H1 (cell line): Measurements from ENCODE around the gene BTBD8. TPM values are rescaled to one million over a fixed set of nuclear protein-coding genes. Genes with fewer than 3 reads are reported as not detected.

Experiments used
- CTCF ChIA-PET: fragments of 300-600 bp; sonication (Branson Sonifier 250); formaldehyde crosslinking; loops from one replicate; lab custom pipeline; 2021; ENCODE audit not compliant: partially characterized antibody; lab: Charles Lee
- POLR2A ChIA-PET: fragments of 300-600 bp; sonication (Branson Sonifier 250); formaldehyde crosslinking; loops from one replicate; lab custom pipeline; 2021; ENCODE audit warnings: inconsistent platforms; ENCODE audit not compliant: partially characterized antibody; lab: Charles Lee
- DNase-seq, 2 experiments: peaks; one replicate each; pipeline versions ENCODE4 v3.0.0 to v3.0.0-alpha.2; 2010 to 2022; ENCODE audit warnings: low spot score in 2 of 2, low read depth in 1 of 2, mixed read lengths in 1 of 2
- FAIRE-seq: peaks from 2 replicates; lab custom pipeline; 2011; peaks lifted over from hg19 to GRCh38; lab: Jason Lieb, UNC
- H2AFZ ChIP-seq: 2 replicates; pipeline ENCODE4 v1.8.1; 2012; ENCODE audit warnings: low read length, inconsistent platforms
- H2AK5ac ChIP-seq: 2 replicates; pipeline ENCODE4 v1.6.1; 2013; ENCODE audit warnings: low read depth, low read length
- H2BK120ac ChIP-seq: replicated peaks from 2 replicates; pipeline ENCODE3; 2013; ENCODE audit warnings: low read depth, low read length, inconsistent platforms
- H2BK12ac ChIP-seq: 2 replicates; pipeline ENCODE4 v1.6.1; 2013; ENCODE audit warnings: low read depth, low read length
- H2BK15ac ChIP-seq: 2 replicates; pipeline ENCODE4 v1.6.1; 2013; ENCODE audit warnings: low read length
- H2BK20ac ChIP-seq: 2 replicates; pipeline ENCODE4 v1.6.1; 2013; ENCODE audit warnings: low read length
- H2BK5ac ChIP-seq: 2 replicates; pipeline ENCODE4 v1.6.1; 2013; ENCODE audit warnings: low read depth, low read length
- H3K14ac ChIP-seq: 2 replicates; pipeline ENCODE4 v1.6.1; 2013; ENCODE audit warnings: inconsistent platforms; ENCODE audit not compliant: insufficient read length
- H3K18ac ChIP-seq: 2 replicates; pipeline ENCODE4 v1.6.1; 2013; ENCODE audit warnings: low read length; ENCODE audit errors: extremely low read depth
- H3K23ac ChIP-seq: 2 replicates; pipeline ENCODE4 v1.6.1; 2013; ENCODE audit warnings: inconsistent platforms; ENCODE audit not compliant: insufficient read length
- H3K23me2 ChIP-seq: 2 replicates; pipeline ENCODE4 v1.6.1; 2013; ENCODE audit warnings: low read depth, low read length
- H3K27ac ChIP-seq: 2 replicates; pipeline ENCODE4 v1.6.1; 2011; ENCODE audit warnings: low read depth, low read length, inconsistent platforms
- H3K27me3 ChIP-seq, 4 experiments: replicated peaks in 1 of 4; 1 replicate in 1 of 4; 2 replicates in 3 of 4; pipeline versions ENCODE4 v1.6.1 to v1.8.1; 2011 to 2013; ENCODE audit warnings: low read length in 3 of 4, mild to moderate bottlenecking in 3 of 4, inconsistent platforms in 2 of 4, mixed read lengths in 2 of 4, moderate library complexity in 1 of 4; ENCODE audit not compliant: control insufficient read depth in 3 of 4, insufficient read depth in 3 of 4; ENCODE audit errors: extremely low read depth in 1 of 4
- H3K36me3 ChIP-seq, 4 experiments: 2 replicates each; pipeline versions ENCODE4 v1.6.1 to v1.8.1; 2011 to 2013; ENCODE audit warnings: mild to moderate bottlenecking in 4 of 4, low read length in 3 of 4, moderate library complexity in 2 of 4, control low read depth in 1 of 4, inconsistent platforms in 1 of 4; ENCODE audit not compliant: insufficient read depth in 4 of 4, control insufficient read depth in 2 of 4
- H3K4ac ChIP-seq: replicated peaks from 2 replicates; pipeline ENCODE3; 2013; ENCODE audit warnings: low read length, low read depth, mixed read lengths, inconsistent platforms; ENCODE audit not compliant: insufficient read length
- H3K4me1 ChIP-seq, 4 experiments: replicated peaks in 1 of 4; 1 replicate in 1 of 4; 2 replicates in 3 of 4; pipeline versions ENCODE4 v1.6.1 to v1.8.1; 2011 to 2013; ENCODE audit warnings: low read length in 3 of 4, inconsistent platforms in 2 of 4, mixed read lengths in 1 of 4; ENCODE audit not compliant: insufficient read depth in 4 of 4, control insufficient read depth in 3 of 4
- H3K4me2 ChIP-seq, 2 experiments: 2 replicates each; pipeline versions ENCODE4 v1.6.1 to v1.8.1; 2011 to 2013; ENCODE audit warnings: low read depth in 2 of 2, low read length in 2 of 2, control low read depth in 1 of 2, inconsistent platforms in 1 of 2, mild to moderate bottlenecking in 1 of 2; ENCODE audit not compliant: insufficient read depth in 1 of 2
- H3K4me3 ChIP-seq, 4 experiments: fragments of 200-600, 300-600 bp in 1 of 4; sonication (generic), shearing (Covaris generic), sonication (Bioruptor Twin) in 1 of 4; 2 replicates each; pipeline versions ENCODE4 v1.5.1 to v1.8.1; 2011 to 2016; ENCODE audit warnings: low read length in 4 of 4, low read depth in 3 of 4, control low read depth in 2 of 4, inconsistent platforms in 2 of 4, mild to moderate bottlenecking in 2 of 4, mixed read lengths in 1 of 4, moderate library complexity in 1 of 4; ENCODE audit not compliant: insufficient read depth in 2 of 4; ENCODE audit errors: extremely low read depth in 1 of 4
- H3K56ac ChIP-seq: replicated peaks from 2 replicates; pipeline ENCODE3; 2013; ENCODE audit warnings: low read depth, mild to moderate bottlenecking, mixed read lengths, low read length, inconsistent platforms; ENCODE audit not compliant: insufficient read length
- H3K79me1 ChIP-seq: 2 replicates; pipeline ENCODE4 v1.6.1; 2013; ENCODE audit warnings: low read depth, low read length, control low read depth
- H3K79me2 ChIP-seq, 2 experiments: 2 replicates each; pipeline versions ENCODE4 v1.6.1 to v1.8.1; 2012 to 2013; ENCODE audit warnings: low read length in 2 of 2, mild to moderate bottlenecking in 2 of 2, inconsistent platforms in 1 of 2; ENCODE audit not compliant: insufficient read depth in 2 of 2, control insufficient read depth in 1 of 2
- H3K9ac ChIP-seq, 4 experiments: replicated peaks in 1 of 4; 1 replicate in 1 of 4; 2 replicates in 3 of 4; pipeline versions ENCODE4 v1.6.1 to v1.8.1; 2011 to 2013; ENCODE audit warnings: low read depth in 3 of 4, low read length in 3 of 4, control low read depth in 2 of 4, mild to moderate bottlenecking in 2 of 4, moderate library complexity in 2 of 4, inconsistent platforms in 1 of 4; ENCODE audit errors: extremely low read depth in 1 of 4
- H3K9me3 ChIP-seq, 2 experiments: 2 replicates each; pipeline versions ENCODE4 v1.6.1 to v1.8.1; 2012 to 2013; ENCODE audit warnings: mild to moderate bottlenecking in 2 of 2, moderate library complexity in 2 of 2, control low read depth in 1 of 2, inconsistent platforms in 1 of 2, low read depth in 1 of 2, low read length in 1 of 2, mixed read lengths in 1 of 2; ENCODE audit not compliant: insufficient read depth in 2 of 2
- H4K20me1 ChIP-seq, 2 experiments: replicated peaks in 1 of 2; 2 replicates each; pipeline versions ENCODE3 to v1.8.1; 2011 to 2013; ENCODE audit warnings: inconsistent platforms in 2 of 2, low read length in 2 of 2, mild to moderate bottlenecking in 1 of 2; ENCODE audit not compliant: insufficient read depth in 2 of 2, control insufficient read depth in 1 of 2
- H4K5ac ChIP-seq: 2 replicates; pipeline ENCODE4 v1.6.1; 2013; ENCODE audit warnings: low read length, low read depth, mixed read lengths, inconsistent platforms; ENCODE audit not compliant: insufficient read length
- H4K8ac ChIP-seq: 2 replicates; pipeline ENCODE4 v1.8.0; 2013; ENCODE audit warnings: mild to moderate bottlenecking, moderate library complexity, low read length, inconsistent platforms; ENCODE audit not compliant: insufficient read depth; ENCODE audit errors: extremely low read depth
- H4K91ac ChIP-seq: replicated peaks from 2 replicates; pipeline ENCODE3; 2013; ENCODE audit warnings: low read length, mixed read lengths, inconsistent platforms; ENCODE audit not compliant: insufficient read length
- NANOG ChIP-seq: IDR thresholded peaks from 2 replicates; pipeline ENCODE4 v1.6.1; 2011; ENCODE audit warnings: low read length, low read depth, mild to moderate bottlenecking, inconsistent platforms; ENCODE audit not compliant: insufficient read depth, poor library complexity, severe bottlenecking
- RAD21 ChIP-seq, 2 experiments: IDR thresholded peaks in 1 of 2; conservative IDR thresholded peaks in 1 of 2; 2 replicates each; pipeline ENCODE4 v1.6.1; 2011; ENCODE audit warnings: low read depth in 2 of 2, low read length in 2 of 2, improper control_type of control experiment in 1 of 2, inconsistent platforms in 1 of 2, mild to moderate bottlenecking in 1 of 2, moderate library complexity in 1 of 2
- WGBS, 2 experiments: shearing (Covaris generic) in 1 of 2; methylation state at CpG; one replicate each; pipeline versions ENCODE4 v1.1.6 to v1.1.7; 2013 to 2015; ENCODE audit warnings: low lambda C conversion rate in 2 of 2, mixed read lengths in 2 of 2, inconsistent platforms in 1 of 2, low coverage in 1 of 2, missing lambda C conversion rate in 1 of 2; ENCODE audit not compliant: insufficient replicate concordance in 2 of 2, insufficient coverage in 1 of 2, insufficient read length in 1 of 2; ENCODE audit errors: extremely low coverage in 1 of 2, missing lambda C conversion rate in 1 of 2; 5-methylcytosine and 5-hydroxymethylcytosine counted together
- polyA plus RNA-seq, 7 experiments: library from polyadenylated mRNA; depleted of rRNA in 3 of 7; stranded (reverse) in 5 of 7; unstranded in 2 of 7; fragments of >200 nt in 5 of 7; fragments of 200-250 nt in 2 of 7; gene quantifications; 1 replicate in 5 of 7; 2 replicates in 1 of 7; 4 replicates in 1 of 7; pipeline versions ENCODE4 v1.2.1 to v1.2.3, GENCODE V29; 2011 to 2013; ENCODE audit warnings: missing spikeins in 2 of 7, mixed read lengths in 2 of 7
- total RNA-seq: library from RNA; stranded (reverse); fragmentation: NEBNext Ultra II Directional; extraction: Animal tissue kit (Norgen Biotek cat#: 25700); gene quantifications from 2 replicates; pipeline ENCODE4 v1.2.1, GENCODE V29; 2021
- TF ChIP-seq, protein P1 (sequence below), 3 experiments: IDR thresholded peaks; 1 replicate in 2 of 3; 2 replicates in 1 of 3; pipeline versions ENCODE4 v1.5.1 to v1.6.1; 2011; ENCODE audit warnings: low read length in 3 of 3, mild to moderate bottlenecking in 3 of 3, inconsistent platforms in 2 of 3, low read depth in 1 of 3, moderate library complexity in 1 of 3; ENCODE audit not compliant: insufficient read depth in 1 of 3; ENCODE audit errors: control extremely low read depth in 1 of 3

The BTBD8 gene
- total and polyA plus RNA-seq, 2 of the 8 experiments (the other 6 are each of a cell fraction or from before 2014, with no cell fraction given) = 0.44 to 2.5 TPM

DNA sequence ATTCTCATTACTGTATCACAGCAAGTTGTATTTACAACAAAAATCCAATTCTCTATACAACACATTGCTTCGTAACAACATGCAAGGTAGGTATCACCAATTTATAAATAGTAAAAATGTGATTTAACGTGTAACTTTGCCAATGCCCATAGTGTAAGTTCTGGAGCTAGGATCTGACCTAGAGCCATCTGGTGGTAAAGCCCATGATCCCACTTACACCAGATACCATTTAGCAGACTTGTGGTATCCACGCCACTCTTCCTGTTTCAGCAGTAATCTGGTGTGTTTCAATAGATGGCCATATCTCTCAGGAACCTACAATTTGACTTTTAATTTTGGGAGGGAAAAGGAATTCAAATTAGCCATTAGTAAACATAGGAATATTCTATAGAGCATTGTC is 15.1 kb upstream of the BTBD8 start:
- H4K8ac ChIP-seq = no peak overlapping the region
- no peak overlapping the region for H2BK120ac ChIP-seq
- H3K9me3 ChIP-seq = no peaks in the 10 kb centered on the region
- H3K79me2 ChIP-seq = no peaks in the 10 kb centered on the region
- H3K27ac ChIP-seq = no peak overlapping the region
- no peaks in the 10 kb centered on the region for H3K23me2 ChIP-seq
- H2BK5ac ChIP-seq = no peak overlapping the region
- 71% methylated on average over 3 of the region's 3 CpGs; no CpG with 5 or more reads in 1 of the 2 experiments for WGBS, 2 experiments
- no peaks in the 10 kb centered on the region for H3K27me3 ChIP-seq
- no peaks in the 10 kb centered on the region for H3K79me1 ChIP-seq
- H3K9ac ChIP-seq = no peak overlapping the region
- H3K56ac ChIP-seq = no peak overlapping the region
- no peak overlapping the region for H3K18ac ChIP-seq
- no peaks in the 10 kb centered on the region for H3K4me1 ChIP-seq
- H3K4me3 ChIP-seq = no peak overlapping the region
- H3K36me3 ChIP-seq = no peaks in the 10 kb centered on the region
- H3K23ac ChIP-seq = no peak overlapping the region
- no peak overlapping the region for H2BK12ac ChIP-seq
- TF ChIP-seq, protein P1, sequence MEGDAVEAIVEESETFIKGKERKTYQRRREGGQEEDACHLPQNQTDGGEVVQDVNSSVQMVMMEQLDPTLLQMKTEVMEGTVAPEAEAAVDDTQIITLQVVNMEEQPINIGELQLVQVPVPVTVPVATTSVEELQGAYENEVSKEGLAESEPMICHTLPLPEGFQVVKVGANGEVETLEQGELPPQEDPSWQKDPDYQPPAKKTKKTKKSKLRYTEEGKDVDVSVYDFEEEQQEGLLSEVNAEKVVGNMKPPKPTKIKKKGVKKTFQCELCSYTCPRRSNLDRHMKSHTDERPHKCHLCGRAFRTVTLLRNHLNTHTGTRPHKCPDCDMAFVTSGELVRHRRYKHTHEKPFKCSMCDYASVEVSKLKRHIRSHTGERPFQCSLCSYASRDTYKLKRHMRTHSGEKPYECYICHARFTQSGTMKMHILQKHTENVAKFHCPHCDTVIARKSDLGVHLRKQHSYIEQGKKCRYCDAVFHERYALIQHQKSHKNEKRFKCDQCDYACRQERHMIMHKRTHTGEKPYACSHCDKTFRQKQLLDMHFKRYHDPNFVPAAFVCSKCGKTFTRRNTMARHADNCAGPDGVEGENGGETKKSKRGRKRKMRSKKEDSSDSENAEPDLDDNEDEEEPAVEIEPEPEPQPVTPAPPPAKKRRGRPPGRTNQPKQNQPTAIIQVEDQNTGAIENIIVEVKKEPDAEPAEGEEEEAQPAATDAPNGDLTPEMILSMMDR (IDR thresholded peaks at IDR 0.05; ENCODE audit: control extremely low read depth in 1 of 3, insufficient read depth in 1 of 3, low read depth in 1 of 3, low read length in 3 of 3) = peak in 2 of 3 experiments; percentile 15 to 29; a peak in 2 of 4 replicates
- peak in 1 of 2 experiments; percentile 35; a peak in 1 of 4 replicates for TF ChIP-seq RAD21 (IDR thresholded peaks at IDR 0.05 in 1 of 2, conservative IDR thresholded peaks at IDR 0.05 in 1 of 2; ENCODE audit: low read depth in 2 of 2, low read length in 2 of 2)
- no peak for TF ChIP-seq NANOG
- H2BK20ac ChIP-seq = no peak overlapping the region
- POLR2A ChIA-PET = no interaction called here
- no peak overlapping the region for H3K4me2 ChIP-seq
- no peak overlapping the region for H4K91ac ChIP-seq
- H2AFZ ChIP-seq = no peak overlapping the region
- DNase-seq (no peak), FAIRE-seq (peak; percentile 48)
- H4K5ac ChIP-seq = no peak overlapping the region
- CTCF ChIA-PET = interaction anchor here (0.7 to 1.0 kb wide), 3 partner anchors 20 to 336 kb away, joined by 3 read pairs; no protein-coding TSS in a partner anchor
- no peak overlapping the region for H3K14ac ChIP-seq
- H3K4ac ChIP-seq = no peak overlapping the region
- no peak overlapping the region for H2AK5ac ChIP-seq
- H4K20me1 ChIP-seq = no peaks in the 10 kb centered on the region
- no peak overlapping the region for H2BK15ac ChIP-seq
